ENCODE measurements around the gene MYH10. TPM values are rescaled to one million over a fixed set of nuclear protein-coding genes. Genes with fewer than 3 reads are reported as not detected.

The MYH10 gene
- total RNA-seq, 2 donors from 2014 or later = 23.3 to 30.3 TPM

DNA sequence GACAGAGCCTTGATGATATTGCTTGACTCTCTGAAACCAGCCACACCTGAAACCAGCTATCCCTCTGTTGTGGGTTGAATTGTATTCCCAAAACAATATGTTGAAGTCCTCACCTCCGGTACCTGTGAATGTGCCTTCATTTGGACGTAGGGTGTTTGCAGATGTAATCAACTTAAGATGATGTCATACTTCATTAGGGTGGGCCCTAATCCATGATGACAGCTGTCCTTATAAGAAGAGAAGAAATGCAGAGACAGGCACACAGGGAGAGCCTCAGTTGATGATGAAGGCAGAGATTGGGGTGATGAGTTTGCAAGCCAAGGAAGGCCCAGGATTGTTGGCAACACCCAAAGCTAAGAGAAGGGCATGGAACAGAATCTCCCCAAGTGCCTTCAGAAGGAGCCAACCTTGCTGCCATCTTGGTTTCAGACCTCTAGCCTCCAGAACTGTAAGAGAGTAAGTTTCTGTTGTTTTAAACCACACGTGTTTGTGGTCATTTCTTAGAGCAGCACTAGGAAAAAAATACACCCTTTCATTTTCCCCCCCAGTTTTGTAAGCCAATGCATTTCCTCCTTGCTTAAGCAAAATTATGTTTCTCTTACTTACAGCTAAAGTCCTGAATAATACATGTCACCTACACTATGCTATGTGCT is 29.4 kb upstream of the MYH10 start:
- intact Hi-C loops (cut with DNase I) = no loop called here
- peaks cover 0 to 18% (median 0%) of the 10 kb centered on the region in 3 donors for H3K9me3 ChIP-seq
- H3K36me3 ChIP-seq (replicated peaks in 1 of 2; ENCODE audit: insufficient read depth in 1 of 2, low read depth in 2 of 2) = no peaks in the 10 kb centered on the region
- H3K27me3 ChIP-seq = no peaks in the 10 kb centered on the region
- no peak for ATAC-seq
- no peak overlapping the region for H3K27ac ChIP-seq
- 66 to 70% methylated on average over 3 of the region's 3 CpGs for WGBS, 2 donors
- TF ChIP-seq, protein P1, sequence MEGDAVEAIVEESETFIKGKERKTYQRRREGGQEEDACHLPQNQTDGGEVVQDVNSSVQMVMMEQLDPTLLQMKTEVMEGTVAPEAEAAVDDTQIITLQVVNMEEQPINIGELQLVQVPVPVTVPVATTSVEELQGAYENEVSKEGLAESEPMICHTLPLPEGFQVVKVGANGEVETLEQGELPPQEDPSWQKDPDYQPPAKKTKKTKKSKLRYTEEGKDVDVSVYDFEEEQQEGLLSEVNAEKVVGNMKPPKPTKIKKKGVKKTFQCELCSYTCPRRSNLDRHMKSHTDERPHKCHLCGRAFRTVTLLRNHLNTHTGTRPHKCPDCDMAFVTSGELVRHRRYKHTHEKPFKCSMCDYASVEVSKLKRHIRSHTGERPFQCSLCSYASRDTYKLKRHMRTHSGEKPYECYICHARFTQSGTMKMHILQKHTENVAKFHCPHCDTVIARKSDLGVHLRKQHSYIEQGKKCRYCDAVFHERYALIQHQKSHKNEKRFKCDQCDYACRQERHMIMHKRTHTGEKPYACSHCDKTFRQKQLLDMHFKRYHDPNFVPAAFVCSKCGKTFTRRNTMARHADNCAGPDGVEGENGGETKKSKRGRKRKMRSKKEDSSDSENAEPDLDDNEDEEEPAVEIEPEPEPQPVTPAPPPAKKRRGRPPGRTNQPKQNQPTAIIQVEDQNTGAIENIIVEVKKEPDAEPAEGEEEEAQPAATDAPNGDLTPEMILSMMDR (IDR thresholded peaks at IDR 0.05) = no peak
- no peak for TF ChIP-seq POLR2A (IDR thresholded peaks at IDR 0.05)
- H3K4me1 ChIP-seq = no peaks in the 10 kb centered on the region
- H3K4me3 ChIP-seq = no peak overlapping the region
- DNase-seq = no peak

DNA sequence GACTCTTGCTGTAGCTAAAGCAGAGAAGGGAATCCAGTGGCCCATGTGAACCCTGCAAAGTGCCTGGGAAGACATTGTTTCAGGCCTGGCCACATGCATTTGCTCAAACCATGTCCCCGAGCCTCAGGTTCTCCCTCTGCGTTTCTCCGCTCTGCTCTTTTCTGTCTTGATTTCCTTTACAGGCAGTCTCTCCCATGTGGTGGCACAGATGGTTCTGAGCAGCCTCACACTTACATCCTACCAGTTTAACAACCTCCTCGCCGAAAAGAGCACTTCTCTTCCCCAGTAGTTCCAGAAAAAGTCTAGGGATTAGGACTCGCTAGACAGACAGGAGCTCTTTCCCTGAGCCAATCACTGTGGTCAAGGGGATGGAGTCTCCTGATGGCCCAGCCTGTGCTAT is 28.3 kb upstream of the MYH10 start:
- ATAC-seq (no peak), DNase-seq (no peak)
- intact Hi-C loops (cut with DNase I) = no loop called here
- Histone ChIP-seq H3K36me3 (replicated peaks in 1 of 2; ENCODE audit: insufficient read depth in 1 of 2, low read depth in 2 of 2) (no peaks in the 10 kb centered on the region), H3K27ac (no peak overlapping the region), H3K4me1 (no peaks in the 10 kb centered on the region), H3K4me3 (no peak overlapping the region), H3K27me3 (no peaks in the 10 kb centered on the region), H3K9me3 (peaks cover 0 to 18% (median 0%) of the 10 kb centered on the region in 3 donors)
- TF ChIP-seq, protein P1 (IDR thresholded peaks at IDR 0.05) = no peak
- TF ChIP-seq POLR2A (IDR thresholded peaks at IDR 0.05) = no peak
- 83 to 90% methylated on average over 6 of the region's 6 CpGs for WGBS, 2 donors

DNA sequence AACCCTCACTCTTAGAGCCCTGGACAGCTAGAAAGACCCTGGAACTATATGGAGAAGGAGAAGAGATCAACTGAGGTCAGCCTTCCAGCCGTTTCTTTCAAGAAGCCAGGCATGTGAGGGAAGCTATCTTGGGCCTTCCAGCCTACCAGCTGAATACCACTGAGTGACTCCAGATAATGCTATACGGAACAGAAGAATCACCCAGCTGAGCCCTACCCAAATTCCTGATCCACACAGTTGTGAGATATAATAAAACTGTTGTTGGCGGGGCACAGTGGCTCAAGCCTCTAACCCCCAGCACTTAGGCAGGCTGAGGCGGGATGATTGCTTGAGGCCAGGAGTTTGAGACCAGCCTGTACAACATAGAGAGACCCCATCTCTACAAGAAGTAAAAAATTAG is 26.2 kb upstream of the MYH10 start:
- no peak for ATAC-seq

DNA sequence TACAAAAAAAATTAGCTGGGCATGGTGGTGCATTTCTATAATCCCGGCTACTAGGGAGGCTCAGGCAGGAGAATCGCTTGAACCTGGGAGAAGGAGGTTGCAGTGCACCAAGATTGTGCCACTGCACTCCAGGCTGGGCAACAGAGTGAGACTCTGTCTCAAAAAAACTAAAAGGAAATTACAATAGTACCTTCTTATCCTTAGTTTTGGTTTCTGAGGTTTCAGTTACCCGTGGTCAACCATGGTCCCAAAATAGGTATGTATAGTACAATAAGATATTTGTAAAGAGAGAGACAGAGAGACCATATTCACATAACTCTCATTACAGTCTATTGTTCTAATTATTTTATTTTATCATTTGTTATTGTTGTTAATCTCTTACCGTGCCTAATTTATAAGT is 24.3 kb upstream of the MYH10 start:
- no peaks in the 10 kb centered on the region for H3K4me1 ChIP-seq
- no peak overlapping the region for H3K27ac ChIP-seq
- no peak for ATAC-seq
- no peaks in the 10 kb centered on the region for H3K36me3 ChIP-seq (replicated peaks in 1 of 2; ENCODE audit: insufficient read depth in 1 of 2, low read depth in 2 of 2)
- intact Hi-C loops (cut with DNase I) = no loop called here
- WGBS, 2 donors = 75 to 86% methylated on average over 4 of the region's 4 CpGs
- peaks cover 0 to 18% (median 0%) of the 10 kb centered on the region in 3 donors for H3K9me3 ChIP-seq
- H3K4me3 ChIP-seq = no peak overlapping the region
- no peak for DNase-seq
- H3K27me3 ChIP-seq = no peaks in the 10 kb centered on the region
- no peak for TF ChIP-seq POLR2A (IDR thresholded peaks at IDR 0.05)
- TF ChIP-seq, protein P1 (IDR thresholded peaks at IDR 0.05) = no peak

More for the DNA sequence above, 26.2 kb upstream of the MYH10 start:
- Histone ChIP-seq H3K36me3 (replicated peaks in 1 of 2; ENCODE audit: insufficient read depth in 1 of 2, low read depth in 2 of 2) (no peaks in the 10 kb centered on the region), H3K4me3 (no peak overlapping the region), H3K9me3 (peaks cover 0 to 18% (median 0%) of the 10 kb centered on the region in 3 donors), H3K27ac (no peak overlapping the region), H3K27me3 (no peaks in the 10 kb centered on the region), H3K4me1 (no peaks in the 10 kb centered on the region)
- WGBS, 2 donors = 83 to 86% methylated on average over 4 of the region's 4 CpGs
- TF ChIP-seq, protein P1 (IDR thresholded peaks at IDR 0.05) = no peak
- TF ChIP-seq POLR2A (IDR thresholded peaks at IDR 0.05) = no peak
- no peak for DNase-seq
- intact Hi-C loops (cut with DNase I) = no loop called here

DNA sequence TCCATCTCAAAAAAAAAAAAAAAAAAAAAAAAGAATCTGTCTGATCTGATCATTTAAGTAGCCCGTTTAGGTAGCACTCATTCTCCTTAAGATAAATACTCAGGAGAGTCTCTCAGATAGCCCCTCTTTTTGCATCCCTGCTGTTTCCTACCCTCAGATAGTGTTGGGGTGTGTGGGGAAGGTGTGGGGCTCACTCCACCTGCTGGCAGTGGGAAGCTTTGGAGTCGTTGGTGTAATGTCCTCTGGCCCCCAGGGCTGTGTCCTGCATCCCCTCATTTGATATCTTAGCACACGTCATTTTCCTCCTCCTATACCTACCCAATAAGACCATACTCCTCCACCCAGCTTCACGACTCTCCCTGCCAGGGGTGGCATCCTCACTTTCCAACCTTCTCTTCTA is 20.5 kb upstream of the MYH10 start:
- DNase-seq (no peak), ATAC-seq (no peak)
- no peak overlapping the region for H3K4me3 ChIP-seq
- H3K4me1 ChIP-seq = no peaks in the 10 kb centered on the region
- no peaks in the 10 kb centered on the region for H3K27me3 ChIP-seq
- H3K9me3 ChIP-seq = peaks cover 0 to 2% (median 0%) of the 10 kb centered on the region in 3 donors
- no peaks in the 10 kb centered on the region for H3K36me3 ChIP-seq (replicated peaks in 1 of 2; ENCODE audit: insufficient read depth in 1 of 2, low read depth in 2 of 2)
- intact Hi-C loops (cut with DNase I) = no loop called here
- no peak for TF ChIP-seq POLR2A (IDR thresholded peaks at IDR 0.05)
- TF ChIP-seq, protein P1 (IDR thresholded peaks at IDR 0.05) = no peak
- H3K27ac ChIP-seq = no peak overlapping the region
- WGBS, 2 donors = 18 to 34% methylated on average over 4 of the region's 4 CpGs

Data from body of pancreas (tissue), 4 donors.